GM19463 (cell line): ENCODE results near the gene GOLGA6B.
"Not testable (repeated sequence)": the region's sequence is repeated elsewhere in the genome, so short reads cannot be mapped to it uniquely, and the experiment has no call there.

Experiments used
- ATAC-seq: cut with Tn5 transposase; IDR thresholded peaks from one replicate; pipeline ENCODE4 v1.9.1; 2021; ENCODE audit warnings: mild to moderate bottlenecking, moderate library complexity; ENCODE audit not compliant: unreplicated experiment

The GOLGA6B gene

DNA sequence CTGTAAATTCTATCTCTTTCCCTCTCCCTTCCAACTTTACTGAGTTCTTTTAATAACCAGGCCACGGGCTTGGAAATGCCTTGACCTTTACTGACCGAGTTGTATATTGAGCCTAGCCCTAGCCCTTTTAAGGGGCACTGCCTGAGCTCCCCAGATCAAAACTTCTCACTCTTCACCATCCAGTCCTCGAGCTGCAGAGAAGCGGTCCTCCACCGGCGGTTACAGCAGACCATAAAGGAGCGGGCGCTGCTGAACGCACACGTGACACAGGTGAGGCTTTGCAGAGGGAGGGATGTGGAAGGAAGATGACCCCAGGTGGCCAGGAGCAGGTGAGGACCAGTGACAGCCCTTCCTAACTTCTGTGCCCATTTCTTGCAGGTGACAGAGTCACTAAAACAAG, 6.6 kb downstream of the GOLGA6B start:
- not testable (repeated sequence) for ATAC-seq

- ATAC-seq, result not testable (repeated sequence)
Measured at GRCh38 chr15:72663931-72664330, 9.4 kb downstream of the GOLGA6B start.

- ATAC-seq, result not testable (repeated sequence)
Measured at GRCh38 chr15:72665706-72666105, 11.2 kb downstream of the GOLGA6B start.

- ATAC-seq, result not testable (repeated sequence)
Measured at GRCh38 chr15:72669803-72670202, 15.3 kb downstream of the GOLGA6B start.

DNA sequence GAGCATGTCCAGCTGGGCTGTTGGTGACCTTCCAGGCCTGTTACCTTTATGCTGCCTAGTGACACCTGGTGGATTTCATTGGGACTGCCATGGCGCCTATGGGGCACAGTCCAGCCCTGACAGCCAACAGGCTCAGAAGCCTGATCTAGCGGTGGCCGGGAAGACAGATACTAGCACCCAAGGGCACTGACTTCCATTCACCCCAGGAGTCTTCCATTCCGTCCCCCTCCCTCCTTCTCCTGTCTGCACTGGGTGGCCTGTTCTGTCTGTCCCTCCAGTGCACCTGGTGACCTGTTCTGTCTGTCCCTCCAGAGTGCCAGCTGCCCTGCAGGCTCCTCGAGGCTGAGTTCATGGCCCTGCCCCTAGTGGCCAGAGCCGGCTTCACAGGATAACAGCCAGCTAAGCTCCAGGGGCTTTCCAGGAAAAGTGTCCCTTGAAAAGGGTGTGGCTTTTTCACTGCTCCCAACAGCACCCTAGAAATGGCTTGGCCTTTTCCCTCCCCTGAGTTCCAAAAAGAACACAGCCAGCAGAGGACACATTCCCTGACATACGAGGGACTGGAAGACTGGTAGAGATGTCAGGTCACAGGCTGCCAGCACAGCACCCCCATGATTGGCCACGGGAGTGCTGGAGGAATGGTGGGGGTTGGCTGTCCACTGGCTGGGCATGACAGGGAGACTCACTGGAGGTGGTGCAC, 16.3 kb downstream of the GOLGA6B start:
- ATAC-seq, result peak; percentile 83

DNA sequence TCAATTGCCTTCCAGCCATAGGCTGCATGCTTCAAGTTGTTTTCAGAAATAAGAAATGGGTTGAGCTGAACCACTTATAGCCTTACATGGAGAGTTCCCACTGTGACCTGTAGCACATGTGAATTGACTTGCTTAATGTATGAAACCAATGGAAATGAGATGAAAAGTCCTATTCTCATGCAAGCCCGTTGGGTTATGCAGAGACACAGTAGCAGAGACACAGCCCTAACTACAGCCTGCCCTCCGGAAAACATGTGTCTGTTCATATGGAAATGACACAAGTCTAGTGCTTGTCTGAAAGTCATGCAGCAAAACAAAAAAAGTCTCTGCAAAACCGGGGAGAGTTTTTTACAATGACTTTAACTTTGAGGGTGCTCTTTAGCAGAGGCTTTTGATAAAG, 17.0 kb downstream of the GOLGA6B start:
- no peak for ATAC-seq

DNA sequence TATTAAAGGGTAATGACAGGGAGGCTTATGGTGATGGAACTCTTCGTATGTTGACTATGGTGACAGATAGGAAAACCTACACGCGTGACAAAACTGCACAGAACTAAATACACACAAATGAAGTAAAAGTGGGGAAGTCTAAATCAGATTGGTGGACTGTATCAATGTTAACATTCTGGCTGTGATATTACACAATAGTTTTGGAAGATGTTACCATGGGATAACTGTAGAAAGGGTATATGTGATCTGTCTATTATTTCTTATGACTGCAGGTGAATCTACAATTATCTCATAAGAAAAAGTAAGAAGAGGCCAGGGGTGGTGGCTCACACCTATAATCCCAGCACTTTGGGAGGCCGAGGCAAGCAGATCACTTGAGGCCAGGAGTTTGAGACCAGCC, 22.3 kb downstream of the GOLGA6B start:
- ATAC-seq, result no peak

GRCh38 chr15:72680931-72681330, 26.4 kb downstream of the GOLGA6B start:
- no peak for ATAC-seq

DNA sequence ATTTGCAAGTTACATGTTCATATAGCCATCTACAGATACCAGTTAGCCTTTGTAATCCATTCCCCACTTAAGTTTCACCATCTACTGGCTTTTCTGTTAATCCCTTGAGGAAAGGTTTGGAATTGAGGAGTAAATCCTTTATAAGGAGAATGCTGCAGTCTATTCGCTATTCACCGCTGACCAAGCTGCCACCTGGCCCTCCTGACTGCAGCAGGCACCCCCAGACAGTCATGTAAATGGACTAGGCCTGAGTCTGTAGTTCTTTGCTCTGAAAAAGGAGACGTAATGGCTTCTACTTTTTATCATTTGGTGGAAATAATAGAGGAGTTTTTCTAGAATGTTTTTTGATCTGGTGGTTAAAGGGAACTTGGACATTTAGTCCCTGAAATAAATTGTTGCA, 28.3 kb downstream of the GOLGA6B start:
- ATAC-seq, result no peak

DNA sequence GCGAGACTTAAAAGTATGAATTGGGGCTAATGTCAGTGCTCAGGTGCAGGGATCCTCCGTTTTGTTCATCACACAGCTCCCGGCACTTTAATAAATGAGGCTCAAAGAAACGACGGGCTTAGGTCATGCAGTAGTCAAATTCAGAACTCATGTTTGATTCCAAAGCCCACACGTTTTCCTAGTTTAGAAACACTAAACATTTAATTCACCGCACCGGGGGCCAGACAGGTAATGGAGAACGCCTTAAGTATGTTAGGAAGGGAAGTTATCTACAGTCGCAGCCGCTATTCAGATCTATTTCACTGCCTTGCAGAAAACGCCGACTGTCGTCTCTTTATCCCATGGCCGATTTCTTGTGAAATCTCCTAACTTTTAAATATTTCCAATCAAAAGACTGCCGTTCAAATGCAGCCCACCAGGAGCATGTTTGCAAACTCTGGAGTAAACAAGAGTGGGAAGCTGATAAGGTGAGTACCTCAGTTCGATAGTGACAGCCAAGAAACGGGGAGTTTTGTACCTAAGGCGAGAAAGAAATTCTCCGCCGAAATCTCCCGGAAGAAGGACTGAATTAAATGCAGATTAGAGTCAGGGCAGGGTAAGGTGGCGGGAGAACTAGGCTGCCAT, 30.9 kb downstream of the GOLGA6B start:
- ATAC-seq, result no peak

DNA sequence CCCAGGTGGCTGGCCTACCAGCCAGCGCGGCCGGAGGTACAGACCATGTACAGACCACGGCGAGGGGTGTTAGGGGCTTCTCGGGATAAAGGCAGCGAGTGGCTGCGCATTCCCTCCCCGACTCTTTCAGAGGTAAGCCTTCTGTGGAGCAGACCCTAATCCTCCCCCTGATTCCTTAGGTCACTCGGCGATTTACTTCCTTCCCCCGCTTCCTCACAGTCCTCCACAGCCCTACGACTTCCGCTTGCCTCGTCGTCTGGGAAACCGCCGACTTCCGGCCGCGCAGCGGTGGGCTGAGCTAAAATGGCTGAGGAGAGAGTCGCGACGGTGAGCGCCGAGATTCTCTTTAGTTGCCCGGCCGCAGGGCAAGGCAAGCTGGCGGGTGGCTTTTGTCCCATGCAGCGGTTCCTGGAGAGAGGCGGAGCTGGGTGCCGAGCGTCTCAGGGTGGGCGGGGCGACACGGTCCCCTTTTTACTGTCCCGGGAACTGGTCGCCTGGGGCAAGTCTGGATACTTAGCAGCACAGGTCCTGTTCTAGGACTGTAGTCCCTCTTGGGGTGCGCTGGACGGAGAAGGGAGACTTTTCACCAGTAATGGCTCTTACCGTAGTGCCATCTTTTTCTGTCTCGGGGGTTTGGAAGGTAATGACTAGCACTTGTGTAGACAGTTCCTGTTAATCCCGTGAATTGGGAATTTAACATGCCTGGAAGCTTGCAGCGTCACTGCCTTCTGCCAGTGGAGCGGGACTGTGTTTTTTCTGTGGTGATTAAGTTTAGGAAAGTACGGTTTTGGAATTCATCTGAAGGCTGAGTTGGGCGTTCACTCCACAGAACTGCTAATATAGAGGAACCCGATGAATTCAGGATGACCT, 31.7 kb downstream of the GOLGA6B start, which contains the start of the genes BBS4 and HIGD2B:
Gene BBS4 (plus strand): TSS at position 283 of the 870 bp plus-strand sequence. CDS start 21 bp downstream, at position 304.
Gene HIGD2B (minus strand): TSS at position 258 of the 870 bp plus-strand sequence. CDS start 9,808 bp downstream, outside the sequence.
- peak; percentile 98 for ATAC-seq

- ATAC-seq, result no peak
Measured at GRCh38 chr15:72688697-72689096, 34.2 kb downstream of the GOLGA6B start.

- no peak for ATAC-seq
Measured at GRCh38 chr15:72690938-72691337, 36.4 kb downstream of the GOLGA6B start.

GRCh38 chr15:72698938-72699337, 44.4 kb downstream of the GOLGA6B start:
- no peak for ATAC-seq

GRCh38 chr15:72700076-72700475, 45.6 kb downstream of the GOLGA6B start:
- ATAC-seq, result no peak

DNA sequence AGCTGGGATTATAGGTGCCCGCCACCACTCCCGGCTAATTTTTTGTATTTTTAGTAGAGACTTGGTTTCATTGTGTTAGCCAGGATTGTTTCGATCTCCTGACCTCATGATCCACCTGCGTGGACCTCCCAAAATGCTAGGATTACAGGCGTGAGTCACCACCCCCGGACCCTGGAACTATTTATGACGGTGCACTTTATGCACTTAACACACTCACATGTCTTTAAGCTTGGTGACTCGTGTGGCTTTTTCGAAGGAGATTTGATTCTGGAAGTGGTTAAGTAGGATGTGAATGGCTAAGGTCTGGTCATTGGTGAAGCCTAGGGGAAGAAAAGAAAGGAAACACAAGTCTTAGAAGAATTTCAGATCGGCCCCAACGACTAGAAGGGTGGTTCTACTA, 51.8 kb downstream of the GOLGA6B start:
- no peak for ATAC-seq

- not testable (repeated sequence) for ATAC-seq
Measured at GRCh38 chr15:72708551-72709303, 54.2 kb downstream of the GOLGA6B start.
